BE2C (cell line): ENCODE data around the gene CCDC122.

Experiments used
- DNase-seq: peaks from one replicate; pipeline ENCODE4 v3.0.0-alpha.2; 2020
- H3K27me3 ChIP-seq: fragments of 250-450 bp; sonication (Bioruptor Pico); 2 replicates; pipeline ENCODE4 v1.5.1; 2020; ENCODE audit warnings: mild to moderate bottlenecking
- H3K36me3 ChIP-seq: fragments of 250-450 bp; sonication (Bioruptor Pico); 2 replicates; pipeline ENCODE4 v1.5.1; 2020; ENCODE audit warnings: mild to moderate bottlenecking
- H3K4me1 ChIP-seq: fragments of 250-450 bp; sonication (Bioruptor Pico); 2 replicates; pipeline ENCODE4 v1.5.1; 2020
- H3K4me3 ChIP-seq: 2 replicates; pipeline ENCODE4 v1.5.1; 2011; ENCODE audit warnings: low read depth, low read length
- H3K9me3 ChIP-seq: fragments of 250-450 bp; sonication (Bioruptor Pico); 2 replicates; pipeline ENCODE4 v1.5.1; 2020
- CTCF ChIP-seq: IDR thresholded peaks from 2 replicates; pipeline ENCODE4 v1.5.1; 2012; ENCODE audit warnings: mild to moderate bottlenecking, low read depth, low read length

CCDC122 gene

GRCh38 chr13:43880214-43880855 lies 795 bp upstream of the CCDC122 start:
- Histone ChIP-seq H3K27me3 (peaks cover 10% of the 10 kb centered on the region), H3K9me3 (no peaks in the 10 kb centered on the region), H3K36me3 (no peaks in the 10 kb centered on the region), H3K4me1 (no peaks in the 10 kb centered on the region), H3K4me3 (no peak overlapping the region)
- no peak for DNase-seq
- TF ChIP-seq CTCF: no peak

- Histone ChIP-seq H3K4me1 (no peaks in the 10 kb centered on the region), H3K36me3 (no peaks in the 10 kb centered on the region), H3K9me3 (no peaks in the 10 kb centered on the region), H3K27me3 (peaks cover 10% of the 10 kb centered on the region), H3K4me3 (peak within 1 kb of the TSS; percentile 71)
- no peak for DNase-seq
- TF ChIP-seq CTCF: no peak
Observed at GRCh38 chr13:43879755-43880181, 228 bp upstream of the CCDC122 start, which contains the start of gene LACC1. Gene LACC1, plus strand, starts transcription at chr13:43879904. Its CDS starts 1,082 bp downstream, at chr13:43880986.

GRCh38 chr13:43877766-43878165 lies 1.8 kb downstream of the CCDC122 start:
- no peaks in the 10 kb centered on the region for H3K9me3 ChIP-seq
- peaks cover 10% of the 10 kb centered on the region for H3K27me3 ChIP-seq
- no peaks in the 10 kb centered on the region for H3K36me3 ChIP-seq
- H3K4me1 ChIP-seq: no peaks in the 10 kb centered on the region
- DNase-seq: no peak
- TF ChIP-seq CTCF: no peak
- H3K4me3 ChIP-seq: no peak overlapping the region

- H3K4me3 ChIP-seq: no peak overlapping the region
- TF ChIP-seq CTCF: no peak
- no peaks in the 10 kb centered on the region for H3K36me3 ChIP-seq
Observed at GRCh38 chr13:43877326-43877725, 2.2 kb downstream of the CCDC122 start.

GRCh38 chr13:43876366-43876765 lies 3.2 kb downstream of the CCDC122 start:
- Histone ChIP-seq H3K4me3 (no peak overlapping the region), H3K4me1 (no peaks in the 10 kb centered on the region)

More at GRCh38 chr13:43877326-43877725, 2.2 kb downstream of the CCDC122 start:
- Histone ChIP-seq H3K9me3 (no peaks in the 10 kb centered on the region), H3K27me3 (peaks cover 10% of the 10 kb centered on the region), H3K4me1 (no peaks in the 10 kb centered on the region)
- no peak for DNase-seq

More at GRCh38 chr13:43876366-43876765, 3.2 kb downstream of the CCDC122 start:
- Histone ChIP-seq H3K27me3 (peaks cover 10% of the 10 kb centered on the region), H3K9me3 (no peaks in the 10 kb centered on the region), H3K36me3 (no peaks in the 10 kb centered on the region)
- no peak for TF ChIP-seq CTCF
- DNase-seq: no peak
